WTC11 (cell line): ENCODE data around the gene KCNQ2.

ENCODE experiments used
- CTCF ChIP-seq: fragments of 200-600 bp; IDR thresholded peaks from 2 replicates; pipeline ENCODE4 v1.8.0; 2022; ENCODE audit warnings: antibody characterized with exemption
- ETV6 ChIP-seq: sonication (generic); formaldehyde crosslinking; IDR thresholded peaks from 2 replicates; pipeline ENCODE4 v1.8.1; 2022; ENCODE audit warnings: mild to moderate bottlenecking, missing genetic modification reagents
- JAZF1 ChIP-seq: fragments of 250-450 bp; sonication (Bioruptor Pico); IDR thresholded peaks from 2 replicates; pipeline ENCODE4 v1.9.0; 2021; ENCODE audit warnings: moderate library complexity, mild to moderate bottlenecking, inconsistent platforms
- TEAD1 ChIP-seq: sonication (generic); formaldehyde crosslinking; IDR thresholded peaks from 2 replicates; pipeline ENCODE4 v1.8.0; 2022; ENCODE audit warnings: mild to moderate bottlenecking, missing genetic modification reagents

DNA sequence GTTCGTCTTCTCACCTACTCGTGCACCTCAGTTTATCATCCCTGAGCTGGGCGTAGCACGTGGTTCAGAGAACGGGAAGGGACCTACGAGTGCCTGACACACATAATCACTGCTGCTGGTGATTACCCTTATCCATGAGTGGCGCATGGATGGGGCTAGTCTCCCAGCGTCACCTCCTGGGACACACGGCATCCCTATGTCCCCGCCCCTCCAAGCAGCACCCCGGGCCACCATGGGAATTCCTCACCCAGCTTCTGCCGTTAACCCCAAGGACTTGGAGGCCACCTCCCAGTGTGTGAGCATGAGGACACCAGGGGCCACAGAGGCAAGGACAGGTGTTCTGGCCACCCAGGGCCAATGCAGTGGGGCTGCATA, 121.1 kb downstream of the KCNQ2 start:
- TF ChIP-seq JAZF1 (CRISPR knock-in tag): no peak
- TF ChIP-seq ETV6 (CRISPR knock-in tag): no peak
- TF ChIP-seq TEAD1 (CRISPR knock-in tag): no peak
- no peak for TF ChIP-seq CTCF
